ENCODE data around the gene REC8.

REC8 gene

DNA sequence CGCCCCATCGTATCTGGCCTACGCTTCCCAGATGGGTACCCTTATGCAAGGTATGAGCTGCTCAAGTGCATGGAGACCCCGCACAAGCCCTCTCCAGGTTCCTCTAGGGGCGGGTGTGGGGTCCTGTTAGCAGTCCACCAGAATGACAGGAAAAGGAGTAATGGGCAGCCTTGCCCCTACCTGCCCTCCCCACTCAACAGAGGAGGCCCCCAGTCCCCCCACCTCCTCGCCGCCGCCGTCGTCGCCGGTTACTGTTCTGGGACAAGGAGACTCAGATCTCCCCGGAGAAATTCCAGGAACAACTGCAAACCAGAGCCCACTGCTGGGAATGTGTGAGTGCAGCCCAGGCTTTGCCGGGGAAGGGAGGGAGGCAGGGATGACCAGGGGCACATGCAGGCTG, 6.0 kb downstream of the REC8 start:
- Mint-ChIP-seq H3K27ac (no peak overlapping the region), H3K27me3 (no peaks in the 10 kb centered on the region), H3K36me3 (peaks cover 57% of the 10 kb centered on the region), H3K4me1 (peaks cover 11% of the 10 kb centered on the region), H3K9me3 (no peaks in the 10 kb centered on the region), H3K4me3 (no peak overlapping the region)
- CTCF ChIA-PET, result no interaction called here
- DNase-seq, result no peak

DNA sequence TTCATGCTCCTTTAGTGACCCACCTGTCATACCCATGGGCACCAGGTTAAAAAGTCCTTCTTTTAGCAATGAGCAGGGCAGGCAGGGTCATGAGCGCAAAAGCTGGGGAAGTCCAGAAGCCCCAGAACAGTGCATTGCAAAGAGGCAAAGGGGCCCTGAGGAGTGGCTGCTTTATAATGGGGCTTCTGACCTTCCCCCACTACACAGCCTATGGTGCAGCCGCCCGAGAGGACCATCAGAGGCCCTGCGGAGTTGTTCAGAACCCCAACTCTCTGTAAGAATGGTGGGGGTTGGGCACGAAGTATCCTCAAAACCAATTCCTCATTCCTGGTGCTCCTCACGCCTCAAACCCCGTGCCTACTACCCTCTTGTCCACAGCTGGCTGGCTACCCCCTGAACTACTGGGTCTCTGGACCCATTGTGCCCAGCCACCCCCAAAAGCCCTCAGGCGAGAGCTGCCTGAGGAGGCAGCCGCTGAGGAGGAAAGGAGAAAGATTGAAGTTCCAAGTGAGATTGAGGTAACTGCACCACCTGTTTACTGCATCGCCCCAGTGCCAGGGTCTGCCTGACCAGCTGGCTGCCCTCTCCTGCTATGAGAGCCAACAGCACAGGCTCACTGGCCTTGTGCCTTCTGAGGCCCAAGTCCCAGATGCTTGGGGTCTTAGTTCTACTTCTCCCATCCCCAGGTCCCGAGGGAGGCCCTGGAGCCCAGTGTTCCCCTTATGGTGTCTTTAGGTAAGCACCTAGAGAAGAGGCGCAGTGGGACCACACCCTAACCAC, 6.7 kb downstream of the REC8 start:
- H3K27ac Mint-ChIP-seq, result no peak overlapping the region
- peaks cover 54% of the 10 kb centered on the region for H3K36me3 Mint-ChIP-seq

DNA sequence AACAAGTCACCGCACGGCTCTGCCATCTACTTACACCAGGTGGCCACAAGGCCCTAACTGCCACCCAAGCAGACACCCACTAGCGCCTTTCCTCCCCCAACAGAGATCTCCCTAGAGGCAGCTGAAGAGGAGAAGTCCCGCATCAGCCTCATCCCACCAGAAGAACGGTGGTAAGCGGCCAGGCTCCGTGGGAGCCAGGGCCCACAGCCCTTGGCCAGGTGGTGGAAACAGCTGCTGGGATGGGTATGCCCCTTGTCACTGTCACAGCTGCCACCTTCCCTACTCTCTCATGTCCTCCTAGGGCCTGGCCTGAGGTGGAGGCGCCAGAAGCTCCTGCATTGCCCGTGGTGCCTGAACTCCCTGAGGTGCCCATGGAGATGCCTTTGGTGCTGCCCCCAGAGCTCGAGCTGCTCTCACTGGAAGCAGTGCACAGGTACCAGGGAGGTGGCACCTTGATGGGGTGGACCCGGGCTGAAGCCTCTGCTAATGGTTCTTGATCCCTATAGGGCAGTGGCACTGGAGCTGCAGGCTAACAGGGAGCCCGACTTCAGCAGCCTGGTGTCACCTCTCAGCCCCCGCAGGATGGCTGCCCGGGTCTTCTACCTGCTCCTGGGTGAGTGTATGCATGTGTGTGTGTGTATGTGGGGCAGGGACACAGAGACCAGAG, 7.5 kb downstream of the REC8 start:
- Mint-ChIP-seq H3K4me3 (no peak overlapping the region), H3K4me1 (peaks cover 6% of the 10 kb centered on the region), H3K9me3 (no peaks in the 10 kb centered on the region), H3K27me3 (no peaks in the 10 kb centered on the region), H3K27ac (peak overlapping the region; percentile 52), H3K36me3 (peaks cover 52% of the 10 kb centered on the region)
- DNase-seq, result no peak
- CTCF ChIA-PET, result interaction anchor here (0.6 to 0.8 kb wide), 2 partner anchors 18 to 43 kb away, joined by 3 read pairs; partner anchors contain the start of genes IRF9 and PSME1

More for the DNA sequence above, 6.7 kb downstream of the REC8 start:
- Mint-ChIP-seq H3K4me1 (peaks cover 7% of the 10 kb centered on the region), H3K27me3 (no peaks in the 10 kb centered on the region), H3K4me3 (no peak overlapping the region), H3K9me3 (no peaks in the 10 kb centered on the region)
- CTCF ChIA-PET, result no interaction called here
- no peak for DNase-seq

DNA sequence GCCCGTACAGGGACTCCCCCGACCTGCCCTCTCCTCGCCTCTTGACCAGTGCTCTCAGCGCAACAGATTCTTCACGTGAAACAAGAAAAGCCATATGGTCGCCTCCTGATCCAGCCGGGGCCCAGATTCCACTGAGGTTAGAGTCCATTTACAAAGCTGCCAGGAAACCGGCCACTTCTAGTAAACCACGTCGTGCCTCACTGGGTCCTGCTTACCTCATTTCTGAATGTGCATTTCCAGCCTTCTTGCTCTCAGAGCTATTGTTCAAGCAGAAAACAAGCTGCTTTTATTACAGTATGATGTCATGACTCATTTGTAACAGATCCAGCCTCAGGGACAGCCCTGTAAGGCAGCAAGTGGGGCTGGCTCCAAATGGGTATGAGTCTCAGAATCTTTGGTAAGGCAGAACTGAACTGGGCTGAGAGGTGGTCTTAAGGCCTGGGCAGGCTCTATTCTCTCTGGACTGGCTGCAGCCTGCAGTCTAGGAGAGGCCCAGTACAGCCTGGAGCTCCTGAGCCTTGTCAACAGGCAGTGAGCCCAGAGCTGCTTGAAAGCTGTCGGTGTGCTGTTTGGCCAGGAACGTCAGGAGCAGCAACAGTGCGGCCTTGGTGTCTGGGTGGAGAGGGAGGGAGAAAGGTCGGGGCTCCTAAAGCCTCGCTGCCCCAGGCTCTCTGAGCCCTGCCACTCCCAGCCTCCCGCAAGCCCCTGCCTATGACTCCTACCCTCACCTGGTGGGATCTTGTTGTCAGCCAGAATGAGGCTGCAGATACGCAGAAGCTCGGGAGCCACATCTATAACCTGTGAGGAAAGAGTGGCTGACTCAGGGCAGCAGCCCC, 8.3 kb downstream of the REC8 start:
- peak overlapping the region; percentile 28 for H3K27ac Mint-ChIP-seq
- peaks cover 51% of the 10 kb centered on the region for H3K36me3 Mint-ChIP-seq
- CTCF ChIA-PET, result interaction anchor here (0.8 to 1.0 kb wide), 2 partner anchors 18 to 19 kb away, joined by 3 read pairs; partner anchors contain the start of gene IRF9

DNA sequence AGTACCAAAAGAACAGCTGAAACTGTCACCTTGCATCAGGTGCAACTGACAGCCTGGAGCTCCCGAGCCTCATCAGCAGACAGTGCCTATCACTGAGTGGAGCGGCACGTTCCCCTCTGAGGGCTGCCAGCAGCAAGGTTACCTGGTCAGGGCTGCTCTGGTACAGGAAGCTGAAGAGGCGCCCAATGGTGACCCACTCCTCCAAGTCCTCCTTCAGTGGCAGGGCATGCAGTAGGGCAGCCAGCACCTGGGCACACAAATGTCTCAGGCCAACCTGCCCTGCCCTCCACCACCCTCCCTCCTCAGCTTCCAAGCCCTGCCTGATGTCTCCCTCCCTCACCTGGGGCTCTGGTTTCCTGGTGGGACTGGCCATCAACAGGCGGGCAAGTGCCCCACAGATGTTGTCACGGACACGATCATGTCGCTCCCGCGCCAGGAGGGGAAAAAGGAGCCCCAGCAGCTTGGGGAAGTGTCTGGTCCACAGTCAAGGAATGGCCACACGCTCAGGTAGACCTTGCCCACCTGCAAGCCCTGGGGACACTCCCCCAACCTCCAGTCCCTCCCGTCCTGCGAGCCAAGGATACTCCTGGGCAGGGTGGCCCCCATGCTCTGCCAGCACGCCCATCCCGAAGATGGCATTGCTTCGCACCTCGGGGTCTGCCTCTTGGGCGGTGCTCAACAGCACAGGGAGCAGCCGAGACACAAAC, 9.6 kb downstream of the REC8 start:
- Mint-ChIP-seq H3K27me3 (no peaks in the 10 kb centered on the region), H3K9me3 (no peaks in the 10 kb centered on the region), H3K4me1 (peaks cover 2% of the 10 kb centered on the region), H3K36me3 (peaks cover 57% of the 10 kb centered on the region), H3K27ac (peak overlapping the region; percentile 16), H3K4me3 (no peak overlapping the region)
- CTCF ChIA-PET, result interaction anchor here (1.0 kb wide), 1 partner anchor 19 kb away, joined by 3 read pairs; no protein-coding TSS in a partner anchor
- DNase-seq, result no peak

More for the DNA sequence above, 8.3 kb downstream of the REC8 start:
- Mint-ChIP-seq H3K9me3 (no peaks in the 10 kb centered on the region), H3K4me1 (peaks cover 2% of the 10 kb centered on the region), H3K4me3 (no peak overlapping the region), H3K27me3 (no peaks in the 10 kb centered on the region)
- DNase-seq, result no peak

- no peak for DNase-seq
- Mint-ChIP-seq H3K4me1 (peaks cover 7% of the 10 kb centered on the region), H3K4me3 (no peak overlapping the region), H3K36me3 (peaks cover 57% of the 10 kb centered on the region), H3K9me3 (no peaks in the 10 kb centered on the region), H3K27me3 (no peaks in the 10 kb centered on the region), H3K27ac (peak overlapping the region; percentile 16)
- CTCF ChIA-PET, result no interaction called here
Observed at GRCh38 chr14:24182110-24182882, 10.4 kb downstream of the REC8 start.

DNA sequence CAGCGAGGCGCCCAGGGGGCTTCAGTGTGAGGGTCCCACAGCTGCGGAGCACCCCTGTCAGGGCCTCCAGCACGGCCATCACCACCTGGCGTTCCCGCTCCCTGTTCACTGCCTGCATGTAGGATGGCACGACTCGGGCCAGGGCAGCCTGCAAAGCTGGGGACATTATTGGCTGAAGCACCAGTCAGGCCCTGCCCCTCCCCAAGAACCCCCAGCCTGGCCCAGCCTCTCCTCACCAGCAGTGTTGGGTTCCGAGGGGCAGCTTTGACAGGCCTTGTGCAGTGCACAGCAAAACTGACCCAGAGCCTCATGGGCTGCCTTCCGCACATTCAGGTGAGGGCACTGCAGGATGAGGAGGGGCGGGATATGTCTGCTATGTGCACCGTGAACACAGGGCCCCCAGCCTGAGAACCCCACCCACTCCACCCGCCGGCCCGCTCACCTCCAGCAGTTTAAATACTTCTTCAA, 11.2 kb downstream of the REC8 start:
- H3K9me3 Mint-ChIP-seq, result no peaks in the 10 kb centered on the region
- no peak overlapping the region for H3K4me3 Mint-ChIP-seq
- DNase-seq, result no peak
- H3K27me3 Mint-ChIP-seq, result no peaks in the 10 kb centered on the region
- H3K27ac Mint-ChIP-seq, result no peak overlapping the region
- peaks cover 14% of the 10 kb centered on the region for H3K4me1 Mint-ChIP-seq
- peaks cover 55% of the 10 kb centered on the region for H3K36me3 Mint-ChIP-seq
- CTCF ChIA-PET, result no interaction called here

DNA sequence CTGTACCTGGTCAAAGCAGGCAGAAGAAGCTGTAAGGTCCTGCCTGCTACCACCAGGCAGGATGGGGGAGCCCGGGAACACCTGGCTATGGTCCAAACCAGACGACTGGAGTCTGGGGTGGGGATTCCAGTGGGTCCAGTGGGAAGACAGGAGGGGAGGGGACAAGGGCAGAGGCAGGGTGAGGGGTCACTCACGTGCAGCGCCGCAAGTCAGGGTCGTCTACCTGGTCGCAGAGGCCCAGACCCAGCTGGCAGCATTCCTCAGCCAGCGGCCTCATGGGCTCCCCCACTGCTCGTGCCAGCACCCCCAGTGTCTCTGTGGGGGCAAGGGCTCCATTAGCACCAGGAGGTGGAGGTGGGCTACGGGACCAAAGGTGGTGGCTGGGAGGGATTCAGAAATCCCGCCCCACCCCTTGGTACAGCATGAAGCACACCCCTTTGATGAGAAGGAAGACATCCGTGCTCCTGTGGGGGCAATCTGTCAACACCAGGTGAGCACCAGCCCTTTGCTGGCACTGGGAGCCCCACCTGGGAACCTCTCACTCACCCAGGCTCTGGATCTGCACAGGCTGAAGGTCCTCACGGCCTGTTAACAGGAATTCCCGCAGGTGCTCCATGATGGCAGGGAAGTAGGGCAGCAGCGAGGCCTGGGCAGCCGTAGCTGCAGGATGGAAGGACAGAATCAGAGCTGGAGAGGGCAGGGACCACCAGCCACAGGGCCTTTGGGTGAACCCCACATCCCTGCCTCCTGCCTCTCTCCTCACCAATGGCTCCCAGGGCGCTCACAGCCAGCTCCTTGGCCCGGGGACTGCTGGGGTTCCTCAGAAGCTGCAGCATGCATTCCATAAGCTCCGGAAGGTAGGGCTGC, 12.5 kb downstream of the REC8 start:
- H3K4me3 Mint-ChIP-seq, result no peak overlapping the region
- H3K27ac Mint-ChIP-seq, result no peak overlapping the region
- DNase-seq, result no peak
- CTCF ChIA-PET, result no interaction called here
- H3K9me3 Mint-ChIP-seq, result no peaks in the 10 kb centered on the region
- peaks cover 21% of the 10 kb centered on the region for H3K4me1 Mint-ChIP-seq
- H3K27me3 Mint-ChIP-seq, result no peaks in the 10 kb centered on the region
- peaks cover 48% of the 10 kb centered on the region for H3K36me3 Mint-ChIP-seq

DNA sequence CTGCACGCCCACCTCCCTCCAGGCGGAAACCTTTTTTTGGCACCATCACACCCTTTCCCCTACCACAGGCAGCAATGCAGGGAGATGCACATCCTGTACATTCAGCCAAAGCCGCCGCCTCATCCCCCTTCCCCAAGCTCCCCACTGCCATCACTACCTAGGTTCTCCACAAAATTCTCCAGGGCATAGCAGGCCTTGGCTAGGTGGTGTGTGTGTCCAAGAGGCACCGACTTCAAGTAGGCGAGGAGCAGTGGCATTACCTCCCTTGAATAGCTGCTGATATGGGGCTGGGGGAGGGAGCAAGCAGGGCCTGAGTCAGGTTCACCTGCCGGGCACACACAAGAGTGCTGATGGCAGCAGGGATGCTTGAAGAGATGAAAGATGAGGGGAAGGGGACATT, 13.1 kb downstream of the REC8 start:
- Mint-ChIP-seq H3K27ac (no peak overlapping the region), H3K9me3 (no peaks in the 10 kb centered on the region), H3K4me3 (no peak overlapping the region), H3K27me3 (no peaks in the 10 kb centered on the region), H3K36me3 (peaks cover 42% of the 10 kb centered on the region), H3K4me1 (peaks cover 26% of the 10 kb centered on the region)
- no peak for DNase-seq
- CTCF ChIA-PET, result interaction anchor here (0.6 kb wide), 1 partner anchor 34 kb away, joined by 4 read pairs; no protein-coding TSS in a partner anchor

DNA sequence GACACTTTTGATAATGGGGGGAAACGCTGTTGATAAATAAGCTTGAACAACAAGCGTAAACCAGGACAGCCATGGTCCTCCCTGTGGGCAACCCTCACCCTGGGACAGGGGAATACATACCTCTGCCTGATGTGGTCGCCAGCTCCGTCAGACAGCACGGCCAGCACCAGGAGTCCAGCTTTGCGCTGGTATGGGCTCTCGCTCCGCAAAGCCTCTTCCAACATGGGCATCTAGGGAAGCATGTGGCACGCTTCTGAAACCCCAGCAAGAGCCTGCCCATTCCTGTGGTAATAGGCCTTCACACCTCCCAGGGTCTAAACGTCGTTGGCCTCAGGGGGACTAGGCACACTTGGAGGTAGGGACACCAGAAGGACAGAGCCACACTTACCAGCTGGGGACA, 13.9 kb downstream of the REC8 start:
- Mint-ChIP-seq H3K4me1 (peaks cover 31% of the 10 kb centered on the region), H3K27ac (no peak overlapping the region), H3K27me3 (no peaks in the 10 kb centered on the region), H3K4me3 (no peak overlapping the region), H3K9me3 (no peaks in the 10 kb centered on the region), H3K36me3 (peaks cover 41% of the 10 kb centered on the region)
- no peak for DNase-seq
- CTCF ChIA-PET, result interaction anchor here (0.6 kb wide), 1 partner anchor 35 kb away, joined by 4 read pairs; no protein-coding TSS in a partner anchor

- DNase-seq, result no peak
- Mint-ChIP-seq H3K9me3 (no peaks in the 10 kb centered on the region), H3K27me3 (no peaks in the 10 kb centered on the region), H3K36me3 (peaks cover 46% of the 10 kb centered on the region), H3K4me3 (peak overlapping the region; percentile 85), H3K4me1 (peaks cover 40% of the 10 kb centered on the region), H3K27ac (peak overlapping the region; percentile 33)
- CTCF ChIA-PET, result no interaction called here
Observed at GRCh38 chr14:24186831-24187538, 15.1 kb downstream of the REC8 start.

GRCh38 chr14:24187539-24187915, 15.6 kb downstream of the REC8 start:
- peak overlapping the region; percentile 85 for H3K4me3 Mint-ChIP-seq
- H3K36me3 Mint-ChIP-seq, result peaks cover 48% of the 10 kb centered on the region

More at GRCh38 chr14:24187539-24187915, 15.6 kb downstream of the REC8 start:
- CTCF ChIA-PET, result no interaction called here
- no peaks in the 10 kb centered on the region for H3K9me3 Mint-ChIP-seq
- H3K4me1 Mint-ChIP-seq, result peaks cover 45% of the 10 kb centered on the region
- H3K27me3 Mint-ChIP-seq, result no peaks in the 10 kb centered on the region
- H3K27ac Mint-ChIP-seq, result peak overlapping the region; percentile 90
- no peak for DNase-seq

All from activated naive CD4-positive, alpha-beta T cell treated with anti-CD3 and anti-CD28 coated beads, Interleukin-2, amount 10 ng/mL, durations not matched to agents 7 days and 5 days (primary cell).